Measurements from ENCODE around the gene OTUD7B.
"Not testable (repeated sequence)": the region's sequence is repeated elsewhere in the genome, so short reads cannot be mapped to it uniquely, and the experiment has no call there.

Gene OTUD7B

GRCh38 chr1:150010393-150011115, at the start of gene OTUD7B:
OTUD7B (minus strand) TSS chr1:150010726; CDS start chr1:149977510, 33,216 bp downstream.
- H2AFZ ChIP-seq (ENCODE audit: low read length): peak within 1 kb of the TSS; percentile 98
- H3K27ac ChIP-seq (ENCODE audit: low read length): peak within 1 kb of the TSS; percentile 48; the same call in 1 of the 2 replicates
- H3K27me3 ChIP-seq (replicated peaks; ENCODE audit: insufficient read depth, low read length): no peaks in the 10 kb centered on the region
- H3K4me1 ChIP-seq (ENCODE audit: low read length): peaks cover 14% of the 10 kb centered on the region
- peaks cover 5% of the 10 kb centered on the region; the same call in 1 of the 2 replicates for H3F3A ChIP-seq (ENCODE audit: insufficient read depth, low read length)
- peaks cover 44% of the 10 kb centered on the region for H3K79me2 ChIP-seq (ENCODE audit: low read length)
- TF ChIP-seq, protein P1, sequence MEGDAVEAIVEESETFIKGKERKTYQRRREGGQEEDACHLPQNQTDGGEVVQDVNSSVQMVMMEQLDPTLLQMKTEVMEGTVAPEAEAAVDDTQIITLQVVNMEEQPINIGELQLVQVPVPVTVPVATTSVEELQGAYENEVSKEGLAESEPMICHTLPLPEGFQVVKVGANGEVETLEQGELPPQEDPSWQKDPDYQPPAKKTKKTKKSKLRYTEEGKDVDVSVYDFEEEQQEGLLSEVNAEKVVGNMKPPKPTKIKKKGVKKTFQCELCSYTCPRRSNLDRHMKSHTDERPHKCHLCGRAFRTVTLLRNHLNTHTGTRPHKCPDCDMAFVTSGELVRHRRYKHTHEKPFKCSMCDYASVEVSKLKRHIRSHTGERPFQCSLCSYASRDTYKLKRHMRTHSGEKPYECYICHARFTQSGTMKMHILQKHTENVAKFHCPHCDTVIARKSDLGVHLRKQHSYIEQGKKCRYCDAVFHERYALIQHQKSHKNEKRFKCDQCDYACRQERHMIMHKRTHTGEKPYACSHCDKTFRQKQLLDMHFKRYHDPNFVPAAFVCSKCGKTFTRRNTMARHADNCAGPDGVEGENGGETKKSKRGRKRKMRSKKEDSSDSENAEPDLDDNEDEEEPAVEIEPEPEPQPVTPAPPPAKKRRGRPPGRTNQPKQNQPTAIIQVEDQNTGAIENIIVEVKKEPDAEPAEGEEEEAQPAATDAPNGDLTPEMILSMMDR (IDR thresholded peaks at IDR 0.05; ENCODE audit: low read length): no peak
- no peak for TF ChIP-seq EZH2 (optimal IDR thresholded peaks at IDR 0.05; ENCODE audit: low read depth, low read length)
- no peak for TF ChIP-seq EZH2phosphoT487 (IDR thresholded peaks at IDR 0.05; ENCODE audit: low read length)
- no peaks in the 10 kb centered on the region for H3K9me2 ChIP-seq (replicated peaks; ENCODE audit: insufficient read depth, low read length)
- H3K36me3 ChIP-seq (replicated peaks; ENCODE audit: insufficient read depth, low read length): no peaks in the 10 kb centered on the region
- H3K9ac ChIP-seq (ENCODE audit: low read length): peak within 1 kb of the TSS; percentile 80
- peak; percentile 90 for DNase-seq
- no peaks in the 10 kb centered on the region for H4K20me1 ChIP-seq (ENCODE audit: insufficient read depth, low read length)
- H3K4me3 ChIP-seq (ENCODE audit: low read length): peak within 1 kb of the TSS; percentile 95
- peak within 1 kb of the TSS; percentile 89 for H3K4me2 ChIP-seq (ENCODE audit: low read depth, low read length)
- H3K9me3 ChIP-seq (replicated peaks; ENCODE audit: insufficient read depth, low read length): no peaks in the 10 kb centered on the region

- Histone ChIP-seq H3K9ac (ENCODE audit: low read length) (no peak overlapping the region), H3K79me2 (ENCODE audit: low read length) (no peaks in the 10 kb centered on the region), H3K27me3 (replicated peaks; ENCODE audit: insufficient read depth, low read length) (no peaks in the 10 kb centered on the region), H3K27ac (ENCODE audit: low read length) (no peak overlapping the region), H2AFZ (ENCODE audit: low read length) (no peak overlapping the region), H3F3A (ENCODE audit: insufficient read depth, low read length) (no peaks in the 10 kb centered on the region), H3K9me2 (replicated peaks; ENCODE audit: insufficient read depth, low read length) (no peaks in the 10 kb centered on the region), H3K9me3 (replicated peaks; ENCODE audit: insufficient read depth, low read length) (no peaks in the 10 kb centered on the region), H4K20me1 (ENCODE audit: insufficient read depth, low read length) (no peaks in the 10 kb centered on the region), H3K4me1 (ENCODE audit: low read length) (no peaks in the 10 kb centered on the region), H3K36me3 (replicated peaks; ENCODE audit: insufficient read depth, low read length) (no peaks in the 10 kb centered on the region), H3K4me3 (ENCODE audit: low read length) (no peak overlapping the region), H3K4me2 (ENCODE audit: low read depth, low read length) (no peak overlapping the region)
- TF ChIP-seq, protein P1 (IDR thresholded peaks at IDR 0.05; ENCODE audit: low read length): no peak
- no peak for TF ChIP-seq EZH2phosphoT487 (IDR thresholded peaks at IDR 0.05; ENCODE audit: low read length)
- TF ChIP-seq EZH2 (optimal IDR thresholded peaks at IDR 0.05; ENCODE audit: low read depth, low read length): no peak
- no peak for DNase-seq
These were observed 49.7 kb upstream of the OTUD7B start for GRCh38 chr1:150060260-150060659.

- DNase-seq: no peak
- Histone ChIP-seq H3K79me2 (ENCODE audit: low read length) (no peaks in the 10 kb centered on the region), H3K27ac (ENCODE audit: low read length) (no peak overlapping the region), H4K20me1 (ENCODE audit: insufficient read depth, low read length) (no peaks in the 10 kb centered on the region), H3K27me3 (replicated peaks; ENCODE audit: insufficient read depth, low read length) (no peaks in the 10 kb centered on the region), H3K4me2 (ENCODE audit: low read depth, low read length) (no peak overlapping the region), H3K4me3 (ENCODE audit: low read length) (no peak overlapping the region), H3K4me1 (ENCODE audit: low read length) (peaks cover 11% of the 10 kb centered on the region), H3K9ac (ENCODE audit: low read length) (no peak overlapping the region), H3F3A (ENCODE audit: insufficient read depth, low read length) (no peaks in the 10 kb centered on the region), H3K36me3 (replicated peaks; ENCODE audit: insufficient read depth, low read length) (no peaks in the 10 kb centered on the region), H2AFZ (ENCODE audit: low read length) (no peak overlapping the region), H3K9me2 (replicated peaks; ENCODE audit: insufficient read depth, low read length) (no peaks in the 10 kb centered on the region), H3K9me3 (replicated peaks; ENCODE audit: insufficient read depth, low read length) (no peaks in the 10 kb centered on the region)
- TF ChIP-seq EZH2phosphoT487 (IDR thresholded peaks at IDR 0.05; ENCODE audit: low read length): no peak
- no peak for TF ChIP-seq EZH2 (optimal IDR thresholded peaks at IDR 0.05; ENCODE audit: low read depth, low read length)
- TF ChIP-seq, protein P1 (IDR thresholded peaks at IDR 0.05; ENCODE audit: low read length): no peak
These were observed 45.9 kb upstream of the OTUD7B start for GRCh38 chr1:150056407-150056806.

- H2AFZ ChIP-seq (ENCODE audit: low read length); H3K9ac ChIP-seq (ENCODE audit: low read length); H3F3A ChIP-seq (ENCODE audit: insufficient read depth, low read length); H3K27ac ChIP-seq (ENCODE audit: low read length); H3K4me2 ChIP-seq (ENCODE audit: low read depth, low read length); H3K27me3 ChIP-seq (replicated peaks; ENCODE audit: insufficient read depth, low read length); H3K9me3 ChIP-seq (replicated peaks; ENCODE audit: insufficient read depth, low read length); H3K79me2 ChIP-seq (ENCODE audit: low read length); H3K9me2 ChIP-seq (replicated peaks; ENCODE audit: insufficient read depth, low read length); H4K20me1 ChIP-seq (ENCODE audit: insufficient read depth, low read length); H3K36me3 ChIP-seq (replicated peaks; ENCODE audit: insufficient read depth, low read length); H3K4me3 ChIP-seq (ENCODE audit: low read length); DNase-seq: not testable (repeated sequence)
- peaks cover 12% of the 10 kb centered on the region for H3K4me1 ChIP-seq (ENCODE audit: low read length)
These were observed 45.0 kb upstream of the OTUD7B start for GRCh38 chr1:150055507-150055906.
